H1 (cell line): ENCODE results near the gene GLRX5.

Experiments used
- CEBPB ChIP-seq: IDR thresholded peaks from 2 replicates; pipeline ENCODE4 v1.6.1; 2012; ENCODE audit warnings: low read depth, low read length
- EP300 ChIP-seq, 2 experiments: IDR thresholded peaks; 1 replicate in 1 of 2; 2 replicates in 1 of 2; pipeline ENCODE4 v1.6.1; 2011 to 2012; ENCODE audit warnings: low read depth in 2 of 2, low read length in 2 of 2, mild to moderate bottlenecking in 2 of 2, borderline replicate concordance in 1 of 2, inconsistent platforms in 1 of 2, moderate library complexity in 1 of 2
- EZH2 ChIP-seq: fragments of 200-600 bp; sonication (generic); IDR thresholded peaks from 2 replicates; pipeline ENCODE4 v1.7.1; 2012; ENCODE audit warnings: low read depth, mild to moderate bottlenecking, moderate library complexity, low read length, inconsistent platforms; ENCODE audit not compliant: severe bottlenecking
- FOSL1 ChIP-seq: IDR thresholded peaks from 2 replicates; pipeline ENCODE4 v1.6.1; 2011; ENCODE audit warnings: mild to moderate bottlenecking, low read depth, low read length, moderate library complexity; ENCODE audit not compliant: insufficient read depth
- JUND ChIP-seq: IDR thresholded peaks from 2 replicates; pipeline ENCODE4 v1.6.1; 2011; ENCODE audit warnings: mild to moderate bottlenecking, improper control_type of control experiment, low read length
- KDM5A ChIP-seq: fragments of 200-600 bp; IDR thresholded peaks from 2 replicates; pipeline ENCODE4 v1.7.1; 2012; ENCODE audit warnings: mild to moderate bottlenecking, low read length, inconsistent platforms, mixed read lengths
- POLR2AphosphoS5 ChIP-seq: IDR thresholded peaks from 2 replicates; pipeline ENCODE4 v1.6.1; 2011; ENCODE audit warnings: low read depth, low read length
- SP2 ChIP-seq: IDR thresholded peaks from 2 replicates; pipeline ENCODE4 v1.6.1; 2012; ENCODE audit warnings: mild to moderate bottlenecking, low read length, inconsistent platforms
- SP4 ChIP-seq: IDR thresholded peaks from 2 replicates; pipeline ENCODE4 v1.6.1; 2012; ENCODE audit warnings: low read length, inconsistent platforms
- SUZ12 ChIP-seq: fragments of 200-600 bp; sonication (generic); IDR thresholded peaks from 2 replicates; pipeline ENCODE4 v1.6.1; 2012; ENCODE audit warnings: mild to moderate bottlenecking, inconsistent platforms, low read length, moderate library complexity, mixed read lengths
- YY1 ChIP-seq: IDR thresholded peaks from 2 replicates; pipeline ENCODE4 v1.6.1; 2011; ENCODE audit warnings: low read depth, mild to moderate bottlenecking, low read length
- TF ChIP-seq, protein P1 (sequence below), 3 experiments: IDR thresholded peaks; 1 replicate in 2 of 3; 2 replicates in 1 of 3; pipeline versions ENCODE4 v1.5.1 to v1.6.1; 2011; ENCODE audit warnings: low read length in 3 of 3, mild to moderate bottlenecking in 3 of 3, inconsistent platforms in 2 of 3, low read depth in 1 of 3, moderate library complexity in 1 of 3; ENCODE audit not compliant: insufficient read depth in 1 of 3; ENCODE audit errors: control extremely low read depth in 1 of 3

DNA sequence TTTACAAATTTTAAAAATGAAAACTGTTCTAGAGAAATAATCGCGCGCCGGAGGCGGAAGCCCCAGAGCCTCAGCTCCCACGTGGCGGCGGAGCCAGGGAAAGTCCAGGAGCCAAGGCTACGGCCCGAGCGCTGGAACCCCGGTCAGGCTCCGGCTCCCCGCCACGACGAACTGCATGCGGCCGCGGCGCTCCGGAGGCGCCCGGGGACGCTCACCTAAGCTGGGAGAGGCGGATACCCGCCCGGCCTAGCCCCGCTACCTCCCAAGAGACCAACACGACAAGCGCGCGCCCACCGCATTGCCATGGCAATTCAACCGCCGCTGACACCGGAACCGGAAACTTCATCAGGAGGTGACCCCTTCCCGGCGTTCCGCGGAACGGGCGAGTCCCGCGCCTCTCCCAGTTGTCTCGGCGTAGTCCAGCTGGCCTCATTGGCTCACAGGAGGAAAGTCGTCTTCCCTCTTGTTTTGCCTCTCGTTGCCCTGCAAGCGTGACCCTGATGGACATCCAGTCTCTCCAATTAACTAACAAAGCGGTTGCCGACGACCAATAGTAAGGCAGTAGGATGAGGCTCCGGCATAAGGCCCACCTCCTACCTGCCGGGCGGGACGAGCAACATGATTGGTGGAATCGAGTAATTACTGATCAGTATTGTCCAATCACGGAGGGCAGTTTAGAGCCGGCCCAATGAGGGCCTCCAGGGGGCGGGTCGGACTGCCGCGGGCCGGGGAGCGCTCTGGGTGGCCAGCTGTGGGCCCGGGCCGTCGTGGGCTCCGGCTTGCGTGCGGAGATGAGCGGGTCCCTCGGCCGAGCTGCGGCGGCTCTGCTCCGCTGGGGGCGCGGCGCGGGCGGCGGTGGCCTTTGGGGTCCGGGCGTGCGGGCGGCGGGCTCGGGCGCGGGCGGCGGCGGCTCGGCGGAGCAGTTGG, at the start of gene GLRX5:
- TF ChIP-seq EZH2 (no peak), JUND (no peak), SP4 (no peak), CEBPB (no peak), SUZ12 (no peak), SP2 (peak; percentile 93), FOSL1 (no peak), POLR2AphosphoS5 (no peak; the same call in 1 of the 2 replicates), KDM5A (no peak), YY1 (no peak), EP300 (IDR thresholded peaks at IDR 0.05; ENCODE audit: borderline replicate concordance in 1 of 2, low read depth in 2 of 2, low read length in 2 of 2) (no peak)
- TF ChIP-seq, protein P1, sequence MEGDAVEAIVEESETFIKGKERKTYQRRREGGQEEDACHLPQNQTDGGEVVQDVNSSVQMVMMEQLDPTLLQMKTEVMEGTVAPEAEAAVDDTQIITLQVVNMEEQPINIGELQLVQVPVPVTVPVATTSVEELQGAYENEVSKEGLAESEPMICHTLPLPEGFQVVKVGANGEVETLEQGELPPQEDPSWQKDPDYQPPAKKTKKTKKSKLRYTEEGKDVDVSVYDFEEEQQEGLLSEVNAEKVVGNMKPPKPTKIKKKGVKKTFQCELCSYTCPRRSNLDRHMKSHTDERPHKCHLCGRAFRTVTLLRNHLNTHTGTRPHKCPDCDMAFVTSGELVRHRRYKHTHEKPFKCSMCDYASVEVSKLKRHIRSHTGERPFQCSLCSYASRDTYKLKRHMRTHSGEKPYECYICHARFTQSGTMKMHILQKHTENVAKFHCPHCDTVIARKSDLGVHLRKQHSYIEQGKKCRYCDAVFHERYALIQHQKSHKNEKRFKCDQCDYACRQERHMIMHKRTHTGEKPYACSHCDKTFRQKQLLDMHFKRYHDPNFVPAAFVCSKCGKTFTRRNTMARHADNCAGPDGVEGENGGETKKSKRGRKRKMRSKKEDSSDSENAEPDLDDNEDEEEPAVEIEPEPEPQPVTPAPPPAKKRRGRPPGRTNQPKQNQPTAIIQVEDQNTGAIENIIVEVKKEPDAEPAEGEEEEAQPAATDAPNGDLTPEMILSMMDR (IDR thresholded peaks at IDR 0.05; ENCODE audit: control extremely low read depth in 1 of 3, insufficient read depth in 1 of 3, low read depth in 1 of 3, low read length in 3 of 3): no peak
